Measurements from ENCODE around the gene CCDC63. TPM values are rescaled to one million over a fixed set of nuclear protein-coding genes. Genes with fewer than 3 reads are reported as not detected.

The CCDC63 gene
- total and polyA plus RNA-seq, 3 donors from 2014 or later = 9.0 to 42.4 (median 12.4) TPM

DNA sequence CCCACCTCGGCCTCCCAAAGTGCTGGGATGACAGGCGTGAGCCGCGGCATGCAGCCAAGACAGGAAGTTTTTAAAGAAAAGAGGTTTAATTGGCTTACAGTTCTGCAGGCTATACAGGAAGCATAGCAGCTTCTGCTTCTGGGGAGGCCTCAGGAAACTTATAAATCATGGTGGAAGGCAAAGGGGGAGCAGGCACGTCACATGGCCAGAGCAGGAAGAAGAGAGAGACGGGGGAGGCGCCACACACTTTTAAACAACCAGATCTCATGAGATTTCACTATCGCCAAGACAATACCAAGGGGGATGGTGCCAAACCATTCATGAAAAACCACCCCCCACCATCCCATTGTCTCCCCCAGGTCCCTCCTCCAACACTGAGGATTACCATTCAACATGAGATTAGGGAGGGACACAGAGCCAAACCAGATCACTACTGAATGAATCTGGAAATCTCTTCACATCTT is 14.1 kb downstream of the CCDC63 start:
- intact Hi-C loops (cut with DNase I; ENCODE audit: low total_unique reads) = no loop called here
- H3K36me3 ChIP-seq (ENCODE audit: low read depth, missing control alignments) = no peaks in the 10 kb centered on the region
- DNase-seq = no peak
- TF ChIP-seq CTCF (IDR thresholded peaks at IDR 0.05) (no peak), POLR2A (IDR thresholded peaks at IDR 0.05) (no peak)
- no peak overlapping the region for H3K27ac ChIP-seq
- WGBS, 2 donors = 58% methylated on average over 8 of the region's 8 CpGs
- H3K4me1 ChIP-seq = no peaks in the 10 kb centered on the region
- H3K9me3 ChIP-seq = no peaks in the 10 kb centered on the region
- no peaks in the 10 kb centered on the region for H3K27me3 ChIP-seq
- no peak overlapping the region for H3K4me3 ChIP-seq

- 84 to 85% methylated on average over 7 of the region's 7 CpGs for WGBS, 2 donors
These were observed 14.9 kb downstream of the CCDC63 start for GRCh38 chr12:110861729-110862128.

DNA sequence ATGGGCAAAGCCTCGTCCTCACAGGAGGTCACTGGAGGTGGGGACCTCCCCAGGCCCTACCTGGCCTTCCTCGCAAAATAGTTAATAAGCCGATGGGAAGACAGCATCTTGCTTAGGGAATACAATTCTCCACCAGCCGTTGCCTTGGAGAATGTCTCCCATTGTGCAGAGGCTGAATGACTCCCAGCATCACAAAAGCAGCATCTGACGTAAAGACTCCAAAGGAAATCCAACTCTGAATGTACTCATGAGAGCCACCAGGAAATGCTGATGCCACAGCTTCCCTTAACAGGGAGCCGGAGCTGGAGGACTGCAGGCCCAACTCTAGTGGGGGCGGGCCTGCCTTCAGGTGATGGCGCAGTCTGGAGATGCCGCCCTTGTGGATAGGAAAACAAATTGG is 15.5 kb downstream of the CCDC63 start:
- Histone ChIP-seq H3K4me3 (no peak overlapping the region), H3K9me3 (no peaks in the 10 kb centered on the region), H3K36me3 (ENCODE audit: low read depth, missing control alignments) (no peaks in the 10 kb centered on the region), H3K27ac (no peak overlapping the region), H3K4me1 (no peaks in the 10 kb centered on the region), H3K27me3 (no peaks in the 10 kb centered on the region)
- TF ChIP-seq CTCF (IDR thresholded peaks at IDR 0.05) (no peak), POLR2A (IDR thresholded peaks at IDR 0.05) (no peak)
- no peak for DNase-seq
- intact Hi-C loops (cut with DNase I; ENCODE audit: low total_unique reads) = no loop called here
- 91 to 93% methylated on average over 9 of the region's 9 CpGs for WGBS, 2 donors

More at GRCh38 chr12:110861729-110862128, 14.9 kb downstream of the CCDC63 start:
- Histone ChIP-seq H3K4me1 (no peaks in the 10 kb centered on the region), H3K9me3 (no peaks in the 10 kb centered on the region), H3K4me3 (no peak overlapping the region), H3K27me3 (no peaks in the 10 kb centered on the region), H3K36me3 (ENCODE audit: low read depth, missing control alignments) (no peaks in the 10 kb centered on the region), H3K27ac (no peak overlapping the region)
- TF ChIP-seq CTCF (IDR thresholded peaks at IDR 0.05) (no peak), POLR2A (IDR thresholded peaks at IDR 0.05) (no peak)
- DNase-seq = no peak
- intact Hi-C loops (cut with DNase I; ENCODE audit: low total_unique reads) = no loop called here

DNA sequence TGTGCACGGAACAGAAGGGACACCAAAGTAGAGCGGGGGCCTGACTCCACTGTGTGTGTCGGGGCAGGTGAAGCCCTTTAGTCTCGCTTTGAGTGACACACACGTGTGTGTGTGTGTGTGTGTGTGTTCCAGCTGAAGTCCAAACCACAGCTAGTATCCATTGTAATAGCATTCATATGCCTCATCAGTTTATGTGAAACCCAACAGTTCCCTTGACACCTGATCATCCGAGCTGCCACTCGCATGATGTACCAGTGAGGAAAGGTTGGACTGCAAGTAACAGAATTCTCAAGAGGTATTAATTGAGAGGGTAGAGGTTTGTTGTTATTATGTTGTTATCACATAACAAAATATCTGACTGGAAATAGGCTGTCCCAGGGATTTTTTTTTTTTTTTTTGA is 16.4 kb downstream of the CCDC63 start:
- Histone ChIP-seq H3K9me3 (no peaks in the 10 kb centered on the region), H3K4me1 (no peaks in the 10 kb centered on the region), H3K27me3 (no peaks in the 10 kb centered on the region), H3K27ac (no peak overlapping the region), H3K36me3 (ENCODE audit: low read depth, missing control alignments) (no peaks in the 10 kb centered on the region), H3K4me3 (no peak overlapping the region)
- WGBS, 2 donors = 85 to 91% methylated on average over 7 of the region's 7 CpGs
- intact Hi-C loops (cut with DNase I; ENCODE audit: low total_unique reads) = no loop called here
- TF ChIP-seq POLR2A (IDR thresholded peaks at IDR 0.05) = no peak
- no peak for TF ChIP-seq CTCF (IDR thresholded peaks at IDR 0.05)
- DNase-seq = no peak

- Histone ChIP-seq H3K36me3 (ENCODE audit: low read depth, missing control alignments) (no peaks in the 10 kb centered on the region), H3K27ac (no peak overlapping the region), H3K4me3 (no peak overlapping the region), H3K4me1 (no peaks in the 10 kb centered on the region), H3K9me3 (no peaks in the 10 kb centered on the region), H3K27me3 (no peaks in the 10 kb centered on the region)
- intact Hi-C loops (cut with DNase I; ENCODE audit: low total_unique reads) = no loop called here
- DNase-seq = no peak
- WGBS, 2 donors = 84 to 86% methylated on average over 6 of the region's 6 CpGs
- no peak for TF ChIP-seq CTCF (IDR thresholded peaks at IDR 0.05)
These were observed 18.7 kb downstream of the CCDC63 start for GRCh38 chr12:110865521-110865920.
